IPS-20b (cell line): ENCODE measurements around the gene ERCC5.

Experiments used
- H3K27ac ChIP-seq: one replicate; pipeline ENCODE4 v1.5.1; 2013; ENCODE audit warnings: low read length
- H3K27me3 ChIP-seq: 2 replicates; pipeline ENCODE4 v1.6.1; 2013; ENCODE audit warnings: mild to moderate bottlenecking, low read length, inconsistent platforms; ENCODE audit not compliant: insufficient read depth
- H3K36me3 ChIP-seq: 2 replicates; pipeline ENCODE4 v1.6.1; 2013; ENCODE audit warnings: low read depth, mild to moderate bottlenecking, inconsistent platforms, low read length, moderate library complexity; ENCODE audit not compliant: insufficient read depth
- H3K4me1 ChIP-seq: 2 replicates; pipeline ENCODE4 v1.6.1; 2013; ENCODE audit warnings: mild to moderate bottlenecking, control low read depth, inconsistent platforms, low read length, moderate library complexity; ENCODE audit not compliant: insufficient read depth
- H3K4me3 ChIP-seq: 2 replicates; pipeline ENCODE4 v1.5.1; 2013; ENCODE audit warnings: mild to moderate bottlenecking, low read length, inconsistent platforms
- H3K9ac ChIP-seq: 2 replicates; pipeline ENCODE4 v1.6.1; 2013; ENCODE audit warnings: low read depth, mild to moderate bottlenecking, inconsistent platforms, low read length, moderate library complexity
- H3K9me3 ChIP-seq: 2 replicates; pipeline ENCODE4 v1.6.1; 2013; ENCODE audit warnings: mild to moderate bottlenecking, low read depth, low read length, inconsistent platforms; ENCODE audit not compliant: insufficient read depth

ERCC5 gene

DNA sequence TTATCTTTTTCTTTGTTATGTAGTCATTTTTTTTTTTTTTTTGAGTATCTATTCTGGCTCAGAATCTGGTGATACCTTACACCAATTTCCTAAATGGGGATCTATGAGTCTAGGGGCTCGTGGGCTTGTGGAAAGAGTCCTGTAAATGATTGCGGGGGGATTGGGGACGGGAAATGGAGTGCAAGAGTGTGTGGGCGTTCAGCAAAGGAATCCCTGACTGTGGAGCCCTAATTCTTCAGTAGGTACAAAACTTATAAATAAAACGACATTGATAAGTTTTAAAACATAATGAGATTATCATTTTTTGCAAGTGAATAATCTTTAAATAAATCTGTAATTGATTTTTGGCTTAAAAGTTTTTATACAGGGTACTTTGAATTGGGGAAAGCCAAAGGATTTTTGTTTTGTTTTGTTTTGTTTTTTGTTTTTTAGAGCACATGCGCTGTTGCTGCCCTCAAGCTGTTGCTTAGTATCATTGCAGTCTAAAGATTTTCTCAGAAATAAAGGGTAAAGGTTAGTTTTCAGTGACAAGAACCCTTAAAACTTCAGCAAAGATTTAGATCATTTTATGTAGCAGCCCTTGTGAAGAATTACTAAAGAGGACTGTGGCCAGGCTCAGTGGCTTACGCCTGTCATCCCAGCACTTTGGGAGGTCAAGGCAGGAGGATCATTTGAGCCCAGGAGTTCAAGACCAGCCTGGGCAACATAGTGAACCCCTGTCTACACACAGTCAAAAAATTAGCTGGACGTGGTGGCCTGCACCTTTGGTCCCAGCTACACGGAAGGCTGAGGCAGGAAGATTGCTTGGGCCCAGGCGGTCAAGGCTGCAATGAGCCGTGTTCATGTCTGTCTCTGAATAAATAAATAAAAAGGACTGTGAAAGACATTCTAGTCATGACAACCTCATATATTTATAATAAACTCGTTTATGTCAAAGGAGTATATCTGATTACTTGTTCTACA lies 1.7 kb downstream of the ERCC5 start:
- Histone ChIP-seq H3K36me3 (no peaks in the 10 kb centered on the region), H3K27ac (no peak overlapping the region), H3K4me1 (peaks cover 2% of the 10 kb centered on the region; the same call in 1 of the 2 replicates), H3K27me3 (no peaks in the 10 kb centered on the region), H3K9ac (peak overlapping the region; percentile 89; the same call in 1 of the 2 replicates), H3K9me3 (no peaks in the 10 kb centered on the region), H3K4me3 (peak overlapping the region; percentile 97)

DNA sequence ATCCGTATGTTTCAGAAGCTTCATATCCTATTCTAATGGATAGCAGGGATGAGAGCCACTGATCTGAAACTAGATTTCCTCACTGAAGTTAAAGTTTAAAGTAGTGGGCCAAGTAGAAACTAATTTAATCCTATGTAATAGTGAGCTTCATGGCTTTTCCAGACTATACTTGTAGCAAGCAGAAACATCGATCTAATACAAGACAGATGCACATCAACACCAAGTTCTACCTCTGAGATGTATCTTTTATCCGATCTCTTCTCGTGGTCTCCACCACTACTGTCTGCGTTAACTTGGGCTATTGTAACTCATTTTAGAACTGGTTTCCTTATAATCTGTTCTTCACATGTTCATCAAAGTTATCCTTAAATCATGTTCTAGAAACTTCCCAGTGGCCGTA lies 3.1 kb downstream of the ERCC5 start:
- no peaks in the 10 kb centered on the region for H3K27me3 ChIP-seq
- H3K4me1 ChIP-seq = peaks cover 2% of the 10 kb centered on the region; the same call in 1 of the 2 replicates
- H3K36me3 ChIP-seq = peaks cover 1% of the 10 kb centered on the region; the same call in 1 of the 2 replicates
- no peak overlapping the region for H3K27ac ChIP-seq
- H3K9ac ChIP-seq = no peak overlapping the region
- no peaks in the 10 kb centered on the region for H3K9me3 ChIP-seq
- H3K4me3 ChIP-seq = no peak overlapping the region

DNA sequence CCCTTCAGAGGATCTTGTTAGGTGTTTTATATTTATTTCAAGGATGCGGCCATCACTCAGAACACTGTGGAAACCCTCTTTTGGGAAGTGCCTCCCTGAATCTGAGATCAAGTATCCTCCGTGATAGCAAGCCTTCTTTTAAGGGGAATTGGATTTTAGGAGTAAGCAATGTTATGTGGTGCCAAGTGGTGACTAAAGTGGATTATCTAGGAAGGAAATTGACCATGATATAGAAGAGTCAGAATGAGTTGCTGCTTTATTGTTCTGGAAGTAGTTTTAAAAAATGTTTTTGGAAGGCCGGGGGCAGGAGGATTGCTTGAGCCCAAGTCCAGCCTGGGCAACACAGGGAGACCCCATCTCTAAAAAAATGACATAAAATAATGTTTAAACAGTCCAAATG lies 6.7 kb downstream of the ERCC5 start:
- no peak overlapping the region for H3K4me3 ChIP-seq
- H3K27ac ChIP-seq = no peak overlapping the region
- H3K9ac ChIP-seq = no peak overlapping the region
- H3K4me1 ChIP-seq = no peaks in the 10 kb centered on the region
- no peaks in the 10 kb centered on the region for H3K27me3 ChIP-seq
- peaks cover 27% of the 10 kb centered on the region for H3K36me3 ChIP-seq
- H3K9me3 ChIP-seq = no peaks in the 10 kb centered on the region

DNA sequence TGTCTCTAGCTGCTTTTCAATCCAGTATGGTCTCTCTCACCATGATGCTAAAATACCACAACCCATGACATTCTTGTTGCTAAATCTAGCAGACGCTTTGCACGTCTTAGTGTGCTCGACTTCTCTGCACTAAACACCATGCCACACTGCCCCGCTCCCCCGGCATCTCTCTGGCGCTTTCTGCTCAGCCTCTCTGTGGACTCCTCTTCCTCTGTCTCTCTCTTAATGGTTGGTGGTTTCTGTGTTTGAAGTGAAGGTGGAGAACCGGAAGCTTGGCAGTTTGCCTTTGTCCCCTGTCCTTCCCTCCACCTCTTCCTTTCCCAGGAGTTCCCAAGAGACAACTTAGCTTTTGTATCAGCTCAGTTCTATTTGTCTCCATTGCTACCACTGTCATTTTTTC lies 8.8 kb downstream of the ERCC5 start:
- Histone ChIP-seq H3K36me3 (peaks cover 47% of the 10 kb centered on the region), H3K4me3 (no peak overlapping the region), H3K27me3 (no peaks in the 10 kb centered on the region), H3K9me3 (no peaks in the 10 kb centered on the region), H3K27ac (no peak overlapping the region), H3K9ac (no peak overlapping the region), H3K4me1 (no peaks in the 10 kb centered on the region)

DNA sequence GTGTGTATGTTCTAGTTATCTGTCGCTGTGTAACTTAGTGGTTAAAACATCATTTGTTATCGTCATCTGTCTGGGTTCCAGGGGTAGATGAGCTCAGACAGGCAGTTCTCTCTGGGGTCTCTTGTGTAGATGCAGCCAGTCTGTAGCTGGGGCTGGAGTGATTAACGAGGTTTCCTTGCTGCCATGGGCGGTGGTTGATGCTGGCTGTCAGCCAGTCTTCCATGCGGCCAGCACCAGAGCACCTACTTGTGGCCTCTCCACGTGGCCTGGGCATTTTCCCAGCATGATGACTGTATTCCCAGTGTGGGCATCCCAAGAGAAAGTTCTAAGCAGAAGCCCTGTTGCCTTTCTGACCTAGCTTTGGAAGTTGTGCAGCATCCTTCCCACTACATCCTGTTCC lies 10.7 kb downstream of the ERCC5 start:
- H3K4me1 ChIP-seq = no peaks in the 10 kb centered on the region

DNA sequence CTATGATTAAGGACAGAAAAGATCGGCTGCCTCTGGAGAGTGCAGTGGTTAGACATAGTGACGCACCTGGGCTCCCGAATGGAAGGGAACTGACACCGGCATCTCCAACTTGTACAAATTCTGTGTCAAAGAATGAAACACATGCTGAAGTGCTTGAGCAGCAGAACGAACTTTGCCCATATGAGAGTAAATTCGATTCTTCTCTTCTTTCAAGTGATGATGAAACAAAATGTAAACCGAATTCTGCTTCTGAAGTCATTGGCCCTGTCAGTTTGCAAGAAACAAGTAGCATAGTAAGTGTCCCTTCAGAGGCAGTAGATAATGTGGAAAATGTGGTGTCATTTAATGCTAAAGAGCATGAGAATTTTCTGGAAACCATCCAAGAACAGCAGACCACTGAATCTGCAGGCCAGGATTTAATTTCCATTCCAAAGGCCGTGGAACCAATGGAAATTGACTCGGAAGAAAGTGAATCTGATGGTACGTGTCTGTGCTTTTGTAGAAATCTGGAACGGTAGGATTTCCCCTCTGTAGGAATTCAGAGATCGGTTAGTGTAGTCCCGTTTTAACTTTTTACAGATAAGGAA lies 16.9 kb downstream of the ERCC5 start:
- H3K9me3 ChIP-seq = no peaks in the 10 kb centered on the region
- H3K36me3 ChIP-seq = peaks cover 94% of the 10 kb centered on the region
- no peak overlapping the region for H3K4me3 ChIP-seq
- no peaks in the 10 kb centered on the region for H3K4me1 ChIP-seq
- no peaks in the 10 kb centered on the region for H3K27me3 ChIP-seq
- no peak overlapping the region for H3K9ac ChIP-seq
- no peak overlapping the region for H3K27ac ChIP-seq

More for the DNA sequence above, 10.7 kb downstream of the ERCC5 start:
- Histone ChIP-seq H3K27me3 (no peaks in the 10 kb centered on the region), H3K27ac (no peak overlapping the region), H3K9ac (no peak overlapping the region), H3K4me3 (no peak overlapping the region), H3K9me3 (no peaks in the 10 kb centered on the region), H3K36me3 (peaks cover 63% of the 10 kb centered on the region)

DNA sequence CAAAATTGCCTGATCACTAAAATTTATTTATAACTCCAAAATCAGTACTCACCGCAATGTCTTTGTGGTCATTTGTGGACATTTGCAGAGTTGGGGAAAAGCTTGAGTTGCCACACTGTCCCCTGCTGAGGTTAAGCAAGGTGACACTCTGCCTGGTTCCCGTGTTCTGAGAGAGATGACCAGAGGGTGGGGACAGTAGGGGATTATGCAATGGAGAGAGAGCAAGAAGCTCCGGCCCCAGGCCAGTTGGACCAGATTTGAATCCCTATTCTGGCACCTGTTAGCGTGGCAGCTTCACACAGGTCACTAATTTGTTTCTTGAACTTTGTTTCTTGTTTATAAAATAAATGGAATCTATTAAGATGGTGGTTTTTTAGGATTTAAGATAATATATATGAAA lies 17.8 kb downstream of the ERCC5 start:
- Histone ChIP-seq H3K27me3 (no peaks in the 10 kb centered on the region), H3K36me3 (peaks cover 92% of the 10 kb centered on the region), H3K9me3 (no peaks in the 10 kb centered on the region), H3K4me3 (no peak overlapping the region), H3K9ac (no peak overlapping the region), H3K4me1 (no peaks in the 10 kb centered on the region), H3K27ac (no peak overlapping the region)

DNA sequence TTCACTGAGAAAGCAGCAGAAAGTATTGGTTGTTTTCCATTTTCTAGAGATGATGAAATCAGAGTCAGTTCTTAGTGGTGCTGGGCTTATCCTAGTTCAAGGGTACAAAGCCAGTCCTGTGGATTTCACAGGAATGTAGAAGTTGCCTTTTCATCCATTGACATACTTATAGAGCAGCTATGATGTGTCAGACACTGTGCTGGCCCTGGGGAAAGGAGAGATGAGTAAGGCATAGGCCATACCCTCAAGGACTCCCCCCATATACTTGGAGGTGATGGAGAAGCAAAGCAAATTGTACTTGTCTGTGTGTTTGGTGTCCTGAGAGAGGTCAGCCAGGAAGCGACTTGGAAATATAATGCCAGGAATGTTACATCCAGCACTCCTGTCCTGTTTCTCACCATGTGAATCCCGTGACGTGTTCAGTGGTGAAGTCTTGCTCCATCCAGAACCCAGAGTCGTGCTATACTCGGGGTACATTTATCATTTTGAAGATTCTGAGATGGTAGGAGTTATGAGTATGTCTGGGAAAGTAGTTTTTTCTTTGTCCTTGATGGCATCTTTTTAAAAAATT lies 22.6 kb downstream of the ERCC5 start:
- Histone ChIP-seq H3K4me1 (no peaks in the 10 kb centered on the region), H3K36me3 (peaks cover 60% of the 10 kb centered on the region), H3K27ac (no peak overlapping the region), H3K9me3 (no peaks in the 10 kb centered on the region), H3K9ac (no peak overlapping the region), H3K27me3 (no peaks in the 10 kb centered on the region), H3K4me3 (no peak overlapping the region)

DNA sequence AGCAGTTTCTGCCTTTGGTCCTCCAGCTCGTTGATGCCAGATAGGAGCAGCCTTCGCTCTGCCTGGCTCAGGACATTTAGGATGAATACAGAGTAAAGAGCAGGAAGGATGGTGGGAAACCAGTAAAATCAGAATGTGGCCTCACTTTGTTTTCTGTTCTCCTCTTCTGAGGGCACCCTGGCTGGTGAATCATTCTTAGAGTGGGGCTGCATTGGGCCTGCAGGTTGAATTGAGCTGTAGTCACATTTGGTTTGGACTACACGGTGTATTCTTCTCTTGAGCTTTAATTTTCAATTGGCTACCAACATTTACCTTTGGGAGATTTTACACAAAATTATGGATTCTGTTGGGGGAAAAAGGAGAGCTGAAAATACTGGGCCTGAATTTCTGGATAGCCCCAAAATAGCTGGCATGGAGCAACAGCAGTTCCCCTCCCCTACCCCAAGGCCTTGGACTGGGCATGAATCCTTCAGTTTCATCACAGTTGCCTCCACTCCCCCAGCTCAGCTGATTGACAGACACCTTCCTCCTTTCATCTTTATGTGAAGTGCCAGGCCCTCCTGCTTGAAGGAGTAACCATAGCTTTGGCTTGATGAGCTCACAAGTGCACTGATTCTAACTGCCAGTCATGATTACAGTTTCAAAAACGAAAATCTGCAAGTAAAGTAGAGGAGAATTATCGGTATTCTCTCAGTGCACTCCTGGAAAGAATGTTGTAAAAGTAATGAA lies 24.3 kb downstream of the ERCC5 start:
- H3K4me1 ChIP-seq = no peaks in the 10 kb centered on the region
- no peak overlapping the region for H3K9ac ChIP-seq
- no peak overlapping the region for H3K4me3 ChIP-seq
- H3K36me3 ChIP-seq = peaks cover 51% of the 10 kb centered on the region
- no peaks in the 10 kb centered on the region for H3K9me3 ChIP-seq
- H3K27ac ChIP-seq = no peak overlapping the region
- no peaks in the 10 kb centered on the region for H3K27me3 ChIP-seq

DNA sequence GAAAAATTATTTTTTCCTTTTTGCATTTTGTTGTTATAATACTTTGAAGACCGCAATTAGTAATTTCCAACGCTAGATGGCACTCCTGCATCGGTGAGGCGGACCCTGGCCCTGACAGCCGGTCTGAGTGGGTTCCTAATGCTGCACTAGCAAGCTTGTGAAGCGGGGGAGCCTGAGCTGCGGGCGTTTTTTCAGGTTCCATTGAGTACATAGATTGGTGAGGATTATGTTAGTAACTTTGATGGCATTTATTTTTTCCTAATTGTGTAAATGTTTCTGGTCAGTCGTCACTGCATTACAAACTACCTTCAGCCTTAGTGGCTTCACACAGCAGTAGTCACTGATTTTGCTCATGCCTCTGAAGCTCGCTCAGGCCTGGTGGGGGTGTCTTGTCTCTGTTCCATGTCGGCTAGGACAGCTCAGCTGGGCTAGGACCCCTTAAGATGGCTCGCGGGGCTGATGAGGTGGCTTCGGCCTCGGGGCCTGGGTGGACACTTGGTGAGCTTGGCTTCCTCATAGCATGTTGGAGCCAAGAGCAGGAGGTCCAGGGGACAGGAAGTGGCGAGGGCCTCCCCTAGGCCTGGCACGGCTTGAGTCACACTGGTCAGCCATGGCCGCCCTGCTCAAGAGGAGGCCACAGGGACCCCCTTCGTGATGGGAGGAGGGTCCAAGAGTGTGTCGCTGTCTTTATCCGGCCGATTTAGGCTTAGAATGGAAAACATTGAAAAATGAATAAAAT lies 25.0 kb downstream of the ERCC5 start:
- Histone ChIP-seq H3K36me3 (peaks cover 50% of the 10 kb centered on the region), H3K27ac (no peak overlapping the region), H3K27me3 (no peaks in the 10 kb centered on the region), H3K4me1 (no peaks in the 10 kb centered on the region), H3K4me3 (no peak overlapping the region), H3K9me3 (no peaks in the 10 kb centered on the region), H3K9ac (no peak overlapping the region)

DNA sequence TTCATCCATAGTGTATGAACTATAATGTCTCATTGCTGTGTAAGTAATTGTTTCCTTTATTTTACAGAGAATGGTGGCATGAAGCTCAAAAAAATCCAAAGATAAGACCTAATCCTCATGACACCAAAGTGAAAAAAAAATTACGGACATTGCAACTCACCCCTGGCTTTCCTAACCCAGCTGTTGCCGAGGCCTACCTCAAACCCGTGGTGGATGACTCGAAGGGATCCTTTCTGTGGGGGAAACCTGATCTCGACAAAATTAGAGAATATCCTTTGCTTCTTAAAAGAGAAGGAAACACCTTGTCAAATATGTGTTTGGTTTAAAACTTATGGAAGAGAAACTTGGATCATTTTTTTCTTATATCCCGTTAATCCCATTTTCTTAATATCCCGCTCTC lies 26.3 kb downstream of the ERCC5 start:
- H3K4me1 ChIP-seq = peaks cover 5% of the 10 kb centered on the region
- H3K9ac ChIP-seq = no peak overlapping the region
- no peak overlapping the region for H3K27ac ChIP-seq
- H3K4me3 ChIP-seq = no peak overlapping the region
- no peaks in the 10 kb centered on the region for H3K9me3 ChIP-seq
- peaks cover 39% of the 10 kb centered on the region for H3K36me3 ChIP-seq
- no peaks in the 10 kb centered on the region for H3K27me3 ChIP-seq
